Nephron progenitor cell (in vitro differentiated cells): Measurements from ENCODE around the gene PTPN20.

ENCODE experiments used
- DNase-seq: peaks from one replicate; pipeline ENCODE4 v3.0.0; 2021
- H3K27ac Mint-ChIP-seq: 2 replicates; pipeline ENCODE4 v1.8.0; 2021; ENCODE audit warnings: mild to moderate bottlenecking, moderate library complexity, mixed read lengths
- H3K27me3 Mint-ChIP-seq: 2 replicates; pipeline ENCODE4 v1.8.0; 2021; ENCODE audit warnings: mild to moderate bottlenecking, low read depth, mixed read lengths; ENCODE audit not compliant: poor library complexity
- H3K36me3 Mint-ChIP-seq: 2 replicates; pipeline ENCODE4 v1.8.0; 2021; ENCODE audit warnings: low read depth, mixed read lengths
- H3K4me1 Mint-ChIP-seq: 2 replicates; pipeline ENCODE4 v1.8.0; 2021; ENCODE audit warnings: mixed read lengths
- H3K4me3 Mint-ChIP-seq: 2 replicates; pipeline ENCODE4 v1.8.0; 2021; ENCODE audit warnings: mild to moderate bottlenecking, moderate library complexity, mixed read lengths
- H3K9me3 Mint-ChIP-seq: 2 replicates; pipeline ENCODE4 v1.8.0; 2021; ENCODE audit warnings: mild to moderate bottlenecking, moderate library complexity, mixed read lengths
- TF ChIP-seq, protein P1 (sequence below): fragments of 200-600 bp; sonication (generic); IDR thresholded peaks from 2 replicates; pipeline ENCODE4 v1.5.0; 2021; ENCODE audit warnings: antibody characterized with exemption

PTPN20 gene

DNA sequence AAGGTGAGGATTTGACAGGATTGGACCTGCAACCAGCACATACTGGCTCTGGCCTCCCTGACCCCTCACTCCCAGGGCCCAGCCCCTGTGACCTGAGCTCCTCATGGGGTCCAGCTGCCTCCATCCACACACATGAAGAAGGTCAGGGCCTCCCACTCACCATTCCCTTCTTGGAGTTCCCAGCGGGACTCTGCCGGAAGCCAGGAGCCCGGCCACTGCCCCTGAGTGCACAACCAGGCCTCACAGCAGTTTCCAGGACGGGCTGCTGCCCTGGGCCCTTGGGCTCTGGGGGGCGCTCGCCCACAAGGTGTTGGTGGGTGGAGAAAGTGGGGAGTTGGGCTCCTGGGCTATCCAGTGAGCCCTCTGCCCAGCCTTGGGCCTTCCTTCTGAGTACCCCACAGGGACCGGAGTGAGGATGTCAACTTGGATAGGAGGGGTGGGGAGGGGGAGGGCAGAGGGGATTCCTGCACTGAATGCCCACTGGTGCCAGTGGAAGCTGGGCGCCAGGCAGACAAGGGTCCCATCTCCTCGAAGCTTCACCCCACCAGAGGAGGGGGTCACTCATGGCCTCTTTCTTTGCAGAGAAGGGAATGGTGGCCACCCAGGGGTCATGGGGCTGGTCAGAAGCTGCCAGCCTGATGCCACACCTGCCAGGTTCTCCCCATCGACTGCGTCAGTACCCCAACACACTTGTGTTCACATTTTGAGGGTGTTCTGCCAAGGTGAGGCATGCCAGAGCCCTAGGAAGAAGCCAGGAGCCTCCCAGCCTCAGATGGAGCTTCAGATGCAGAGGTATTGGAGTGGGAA, 115.3 kb downstream of the PTPN20 start:
- no peak overlapping the region for H3K27ac Mint-ChIP-seq

DNA sequence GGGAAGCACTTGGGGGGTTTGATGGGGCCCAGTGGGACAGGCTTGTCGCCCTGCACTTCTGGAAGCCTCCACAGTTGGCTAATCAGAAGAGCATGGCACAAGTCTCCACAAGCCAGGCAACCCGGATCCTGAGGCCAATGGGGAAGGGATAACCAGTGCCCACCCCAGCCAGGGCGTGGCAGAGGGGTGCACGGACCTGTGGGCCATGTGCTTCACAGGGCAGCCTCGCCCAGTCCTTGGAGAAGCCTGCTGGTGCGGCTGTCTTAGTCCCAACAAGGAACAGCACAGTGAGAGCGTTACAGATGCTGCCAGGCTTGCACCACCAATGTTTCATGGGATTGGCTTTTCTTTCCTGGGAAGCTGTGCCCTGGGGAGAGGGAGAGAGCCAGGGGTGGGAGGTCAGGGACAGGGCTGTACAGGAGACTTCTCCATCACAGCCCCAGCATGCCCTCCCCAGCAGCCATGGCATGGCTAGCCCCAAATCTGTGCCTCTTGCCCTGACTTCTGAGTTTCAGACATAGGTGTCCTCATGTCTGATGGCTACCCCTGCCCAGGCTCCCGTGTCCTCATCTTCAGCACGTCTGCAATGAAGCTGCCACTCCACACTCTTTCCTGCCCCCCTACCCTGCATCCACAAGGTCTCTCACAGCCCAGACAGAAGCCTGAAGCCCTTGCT, 116.0 kb downstream of the PTPN20 start:
- Mint-ChIP-seq H3K9me3 (no peaks in the 10 kb centered on the region), H3K27ac (no peak overlapping the region), H3K27me3 (peaks cover 11% of the 10 kb centered on the region), H3K4me3 (no peak overlapping the region), H3K4me1 (peaks cover 25% of the 10 kb centered on the region), H3K36me3 (no peaks in the 10 kb centered on the region)
- TF ChIP-seq, protein P1, sequence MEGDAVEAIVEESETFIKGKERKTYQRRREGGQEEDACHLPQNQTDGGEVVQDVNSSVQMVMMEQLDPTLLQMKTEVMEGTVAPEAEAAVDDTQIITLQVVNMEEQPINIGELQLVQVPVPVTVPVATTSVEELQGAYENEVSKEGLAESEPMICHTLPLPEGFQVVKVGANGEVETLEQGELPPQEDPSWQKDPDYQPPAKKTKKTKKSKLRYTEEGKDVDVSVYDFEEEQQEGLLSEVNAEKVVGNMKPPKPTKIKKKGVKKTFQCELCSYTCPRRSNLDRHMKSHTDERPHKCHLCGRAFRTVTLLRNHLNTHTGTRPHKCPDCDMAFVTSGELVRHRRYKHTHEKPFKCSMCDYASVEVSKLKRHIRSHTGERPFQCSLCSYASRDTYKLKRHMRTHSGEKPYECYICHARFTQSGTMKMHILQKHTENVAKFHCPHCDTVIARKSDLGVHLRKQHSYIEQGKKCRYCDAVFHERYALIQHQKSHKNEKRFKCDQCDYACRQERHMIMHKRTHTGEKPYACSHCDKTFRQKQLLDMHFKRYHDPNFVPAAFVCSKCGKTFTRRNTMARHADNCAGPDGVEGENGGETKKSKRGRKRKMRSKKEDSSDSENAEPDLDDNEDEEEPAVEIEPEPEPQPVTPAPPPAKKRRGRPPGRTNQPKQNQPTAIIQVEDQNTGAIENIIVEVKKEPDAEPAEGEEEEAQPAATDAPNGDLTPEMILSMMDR = no peak
- DNase-seq = no peak

More for the DNA sequence above, 115.3 kb downstream of the PTPN20 start:
- Mint-ChIP-seq H3K4me3 (no peak overlapping the region), H3K4me1 (peaks cover 25% of the 10 kb centered on the region), H3K27me3 (peaks cover 11% of the 10 kb centered on the region), H3K36me3 (no peaks in the 10 kb centered on the region), H3K9me3 (no peaks in the 10 kb centered on the region)
- no peak for DNase-seq
- TF ChIP-seq, protein P1 = no peak

- no peaks in the 10 kb centered on the region for H3K9me3 Mint-ChIP-seq
- no peaks in the 10 kb centered on the region for H3K36me3 Mint-ChIP-seq
- TF ChIP-seq, protein P1 = no peak
- no peak overlapping the region for H3K4me3 Mint-ChIP-seq
- H3K27me3 Mint-ChIP-seq = peaks cover 11% of the 10 kb centered on the region
- H3K4me1 Mint-ChIP-seq = peaks cover 25% of the 10 kb centered on the region
- no peak overlapping the region for H3K27ac Mint-ChIP-seq
- DNase-seq = no peak
Measured at GRCh38 chr10:47027784-47028260, 116.6 kb downstream of the PTPN20 start.

DNA sequence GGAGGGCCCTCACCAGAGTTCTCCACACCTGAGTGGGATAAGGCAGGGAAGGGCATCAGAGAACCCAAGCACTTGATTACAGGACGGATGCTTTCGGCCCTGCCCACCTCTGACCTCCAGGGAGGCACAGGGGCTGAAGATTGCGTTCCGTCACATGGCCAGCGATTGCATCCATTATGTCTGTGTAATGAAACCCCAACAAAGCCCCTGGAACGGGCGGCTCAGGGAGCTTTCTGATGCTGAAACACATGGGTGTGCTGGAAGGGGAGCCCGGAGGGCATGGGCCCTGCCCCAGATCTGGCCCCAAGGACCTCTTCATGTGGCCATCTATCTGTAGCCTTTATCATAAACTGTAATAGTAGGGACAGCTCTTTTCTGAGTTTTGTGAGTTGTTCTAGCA, 117.2 kb downstream of the PTPN20 start:
- Mint-ChIP-seq H3K27me3 (peaks cover 14% of the 10 kb centered on the region), H3K4me3 (no peak overlapping the region), H3K9me3 (no peaks in the 10 kb centered on the region), H3K36me3 (no peaks in the 10 kb centered on the region), H3K27ac (no peak overlapping the region), H3K4me1 (peaks cover 22% of the 10 kb centered on the region)
- no peak for DNase-seq
- TF ChIP-seq, protein P1 = no peak

GRCh38 chr10:47029181-47030009, 118.2 kb downstream of the PTPN20 start:
- H3K4me1 Mint-ChIP-seq = peaks cover 23% of the 10 kb centered on the region
- no peak for DNase-seq
- TF ChIP-seq, protein P1 = no peak
- no peaks in the 10 kb centered on the region for H3K36me3 Mint-ChIP-seq
- H3K27ac Mint-ChIP-seq = no peak overlapping the region
- H3K4me3 Mint-ChIP-seq = no peak overlapping the region
- peaks cover 14% of the 10 kb centered on the region for H3K27me3 Mint-ChIP-seq
- H3K9me3 Mint-ChIP-seq = no peaks in the 10 kb centered on the region
